Measurements from ENCODE around the gene SCAMP1. TPM values are rescaled to one million over a fixed set of nuclear protein-coding genes. Genes with fewer than 3 reads are reported as not detected.
A peak's percentile ranks its signal among the peaks of the same experiment; 100 is the strongest.

The SCAMP1 gene
- total RNA-seq, 2 donors from 2014 or later: 21.0 to 39.3 TPM

- H3K4me3 ChIP-seq: no peak overlapping the region
- peak overlapping the region; percentile 58 to 82 for H3K27ac ChIP-seq
- no peaks in the 10 kb centered on the region for H3K27me3 ChIP-seq
- H3K36me3 ChIP-seq: no peaks in the 10 kb centered on the region
- H3K4me1 ChIP-seq: peaks cover 0 to 57% of the 10 kb centered on the region in 2 donors
- no peaks in the 10 kb centered on the region for H3K9me3 ChIP-seq
- DNase-seq (ENCODE audit: low spot score): no peak
- TF ChIP-seq, protein P1, sequence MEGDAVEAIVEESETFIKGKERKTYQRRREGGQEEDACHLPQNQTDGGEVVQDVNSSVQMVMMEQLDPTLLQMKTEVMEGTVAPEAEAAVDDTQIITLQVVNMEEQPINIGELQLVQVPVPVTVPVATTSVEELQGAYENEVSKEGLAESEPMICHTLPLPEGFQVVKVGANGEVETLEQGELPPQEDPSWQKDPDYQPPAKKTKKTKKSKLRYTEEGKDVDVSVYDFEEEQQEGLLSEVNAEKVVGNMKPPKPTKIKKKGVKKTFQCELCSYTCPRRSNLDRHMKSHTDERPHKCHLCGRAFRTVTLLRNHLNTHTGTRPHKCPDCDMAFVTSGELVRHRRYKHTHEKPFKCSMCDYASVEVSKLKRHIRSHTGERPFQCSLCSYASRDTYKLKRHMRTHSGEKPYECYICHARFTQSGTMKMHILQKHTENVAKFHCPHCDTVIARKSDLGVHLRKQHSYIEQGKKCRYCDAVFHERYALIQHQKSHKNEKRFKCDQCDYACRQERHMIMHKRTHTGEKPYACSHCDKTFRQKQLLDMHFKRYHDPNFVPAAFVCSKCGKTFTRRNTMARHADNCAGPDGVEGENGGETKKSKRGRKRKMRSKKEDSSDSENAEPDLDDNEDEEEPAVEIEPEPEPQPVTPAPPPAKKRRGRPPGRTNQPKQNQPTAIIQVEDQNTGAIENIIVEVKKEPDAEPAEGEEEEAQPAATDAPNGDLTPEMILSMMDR (IDR thresholded peaks at IDR 0.05): no peak
Measured at GRCh38 chr5:78527925-78528324, 167.5 kb downstream of the SCAMP1 start.

Other genes with a start within 250 kb of the SCAMP1 start
- gene AP3B1, start 65.9 kb upstream of the SCAMP1 start, total RNA-seq: 10 to 100 TPM; 22.4 to 25.7 TPM

All from right atrium auricular region (tissue), 2 donors.